Pancreas (tissue), 10 donors: ENCODE data around the gene RALGPS2. TPM values are rescaled to one million over a fixed set of nuclear protein-coding genes. Genes with fewer than 3 reads are reported as not detected.

Source experiments
- ATAC-seq, 4 donors: fragments of 200-7000 bp; cut with Tn5 transposase; one replicate each; pipeline versions ENCODE4 v1.8.0 to v1.9.1; 2020; ENCODE audit warnings: mild to moderate bottlenecking in 4 of 4, moderate library complexity in 4 of 4
- DNase-seq, 6 donors: peaks; one replicate each; pipeline ENCODE4 v3.0.0-alpha.2; 2020
- FAIRE-seq: peaks from 2 replicates; lab custom pipeline; 2012; peaks lifted over from hg19 to GRCh38; lab: Jason Lieb, UNC
- H3K27ac ChIP-seq, 4 donors: fragments of 200-600 bp; sonication (generic); 1 replicate in 3 of 4; 2 replicates in 1 of 4; pipeline versions ENCODE4 v1.5.0 to v1.8.0; 2020
- H3K27me3 ChIP-seq, 4 donors: fragments of 200-600 bp; one replicate each; pipeline ENCODE4 v1.8.0; 2021
- H3K36me3 ChIP-seq, 3 donors: fragments of 200-600 bp; sonication (generic) in 1 of 3; one replicate each; pipeline versions ENCODE4 v1.5.0 to v1.8.0; 2020 to 2021
- H3K4me1 ChIP-seq, 3 donors: fragments of 200-600 bp; one replicate each; pipeline ENCODE4 v1.8.0; 2021
- H3K4me3 ChIP-seq, 4 donors: fragments of 200-600 bp; sonication (generic) in 2 of 4; one replicate each; pipeline versions ENCODE4 v1.5.0 to v1.8.0; 2020 to 2021
- H3K9me3 ChIP-seq, 4 donors: fragments of 200-600 bp; one replicate each; pipeline ENCODE4 v1.8.0; 2021
- CTCF ChIP-seq, 4 donors: fragments of 200-600 bp; sonication (generic) in 3 of 4; IDR thresholded peaks; one replicate each; pipeline versions ENCODE4 v1.5.0 to v1.8.0; 2021; ENCODE audit warnings: antibody characterized with exemption in 4 of 4
- WGBS, 2 donors: extraction: QIAGEN DNeasy Blood & Tissue Kit; methylation state at CpG; one replicate each; pipeline ENCODE4 v1.1.7; 2013; 5-methylcytosine and 5-hydroxymethylcytosine counted together
- intact Hi-C, 3 donors: fragments of 100-400 bp; cut with DNase I; formaldehyde crosslinking; loops; one replicate each; pipeline versions ENCODE4 v1.11.1 to v1.14.2; 2022
- polyA plus RNA-seq, 2 donors: library from polyadenylated mRNA; stranded (reverse); fragments of 200-250 nt; gene quantifications; one replicate each; pipeline ENCODE4 v1.2.3, GENCODE V29; 2013
- total RNA-seq, 6 donors: library from RNA; stranded (reverse); fragmentation: NEBNext Ultra II Directional in 4 of 6; extraction: Animal tissue kit (Norgen Biotek cat#: 25700) in 4 of 6; gene quantifications; one replicate each; pipeline versions ENCODE4 v1.2.1 to v1.2.4, GENCODE V29; 2021 to 2023
- donor health status: healthy with polysubstance abuse.
- donor health status: DM: no; HTN: no; CAD: no; lungs with moderate emphysema.
- donor health status: DM: no; HTN: no; CAD: no.
- donor health status: control.
- donor health status: control.
- donor health status: Bipolar disorder and iron deficiency.
- donor health status: DM: yes; HTN: yes; CAD: no.
- donor health status: DM: no; HTN: no; CAD: no.
- donor health status: DM: no; HTN: no; CAD: no.
- donor health status: DM: yes; HTN: yes; CAD: no.

RALGPS2 gene
- total and polyA plus RNA-seq, 8 donors, result 1.9 to 11.6 (median 7.6) TPM

GRCh38 chr1:178690496-178690895 is 34.5 kb upstream of the RALGPS2 start:
- intact Hi-C loops, result no loop called here
- Histone ChIP-seq H3K36me3 (no peaks in the 10 kb centered on the region), H3K4me3 (no peak overlapping the region), H3K9me3 (no peaks in the 10 kb centered on the region), H3K27me3 (no peaks in the 10 kb centered on the region), H3K27ac (no peak overlapping the region), H3K4me1 (no peaks in the 10 kb centered on the region)
- WGBS, 2 donors, result 65 to 66% methylated on average over 5 of the region's 5 CpGs
- ATAC-seq (no peak), FAIRE-seq (no peak), DNase-seq (no peak)
- no peak for TF ChIP-seq CTCF (IDR thresholded peaks at IDR 0.05)

GRCh38 chr1:178692564-178693327 is 32.3 kb upstream of the RALGPS2 start:
- no peak for TF ChIP-seq CTCF (IDR thresholded peaks at IDR 0.05)
- 90 to 91% methylated on average over 5 of the region's 5 CpGs for WGBS, 2 donors
- H3K27ac ChIP-seq, result no peak overlapping the region
- ATAC-seq, result no peak
- no peaks in the 10 kb centered on the region for H3K27me3 ChIP-seq
- H3K36me3 ChIP-seq, result no peaks in the 10 kb centered on the region
- no peak overlapping the region for H3K4me3 ChIP-seq
- no peaks in the 10 kb centered on the region for H3K9me3 ChIP-seq
- no peaks in the 10 kb centered on the region for H3K4me1 ChIP-seq
- no peak for DNase-seq
- FAIRE-seq, result no peak
- intact Hi-C loops, result no loop called here

- no peak for ATAC-seq
- DNase-seq, result no peak
- Histone ChIP-seq H3K36me3 (no peaks in the 10 kb centered on the region), H3K27me3 (no peaks in the 10 kb centered on the region), H3K4me3 (no peak overlapping the region), H3K9me3 (no peaks in the 10 kb centered on the region), H3K27ac (no peak overlapping the region), H3K4me1 (no peaks in the 10 kb centered on the region)
- intact Hi-C loops, result no loop called here
- no peak for FAIRE-seq
- WGBS, 2 donors, result 53 to 63% methylated on average over 2 of the region's 2 CpGs
- TF ChIP-seq CTCF (IDR thresholded peaks at IDR 0.05), result no peak
Observed at GRCh38 chr1:178693366-178693765, 31.7 kb upstream of the RALGPS2 start.

- Histone ChIP-seq H3K27me3 (no peaks in the 10 kb centered on the region), H3K4me1 (no peaks in the 10 kb centered on the region), H3K9me3 (no peaks in the 10 kb centered on the region), H3K27ac (no peak overlapping the region), H3K4me3 (no peak overlapping the region), H3K36me3 (no peaks in the 10 kb centered on the region)
- no peak for FAIRE-seq
- intact Hi-C loops, result no loop called here
- no peak for DNase-seq
- WGBS, 2 donors, result 67 to 73% methylated on average over 2 of the region's 2 CpGs
- ATAC-seq, result no peak
- no peak for TF ChIP-seq CTCF (IDR thresholded peaks at IDR 0.05)
Observed at GRCh38 chr1:178694923-178695525, 30.0 kb upstream of the RALGPS2 start.

GRCh38 chr1:178702146-178702545 is 22.9 kb upstream of the RALGPS2 start:
- intact Hi-C loops, result no loop called here
- Histone ChIP-seq H3K9me3 (no peaks in the 10 kb centered on the region), H3K36me3 (no peaks in the 10 kb centered on the region), H3K4me3 (no peak overlapping the region), H3K27ac (no peak overlapping the region), H3K4me1 (no peaks in the 10 kb centered on the region), H3K27me3 (no peaks in the 10 kb centered on the region)
- no peak for DNase-seq
- WGBS, 2 donors, result 76 to 86% methylated on average over 2 of the region's 2 CpGs
- FAIRE-seq, result no peak
- TF ChIP-seq CTCF (IDR thresholded peaks at IDR 0.05), result no peak
- ATAC-seq, result no peak
